ENCODE data around the gene SIGLEC12.
"Not testable (repeated sequence)": the region's sequence is repeated elsewhere in the genome, so short reads cannot be mapped to it uniquely, and the experiment has no call there.

The SIGLEC12 gene

DNA sequence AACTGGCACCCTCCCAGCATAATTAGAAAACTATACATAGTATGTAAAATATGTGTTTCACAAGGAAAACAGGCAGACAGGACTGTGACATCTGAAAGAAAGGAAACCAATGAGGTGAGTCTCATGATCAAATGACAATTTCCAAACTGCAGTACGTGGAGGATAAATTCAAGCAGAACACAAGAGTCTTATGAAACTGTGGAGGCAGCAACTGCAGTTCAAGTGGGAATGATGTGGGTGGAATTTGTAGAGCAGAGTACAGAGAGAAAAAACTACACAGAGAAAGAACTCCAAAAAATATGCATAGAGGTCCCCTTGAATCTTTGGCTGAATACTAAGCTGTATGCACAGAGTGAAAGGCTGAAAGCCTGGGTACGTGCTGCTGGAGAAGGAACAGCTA lies 20.2 kb upstream of the SIGLEC12 start:
- DNase-seq (ENCODE audit: low read depth), result no peak

DNA sequence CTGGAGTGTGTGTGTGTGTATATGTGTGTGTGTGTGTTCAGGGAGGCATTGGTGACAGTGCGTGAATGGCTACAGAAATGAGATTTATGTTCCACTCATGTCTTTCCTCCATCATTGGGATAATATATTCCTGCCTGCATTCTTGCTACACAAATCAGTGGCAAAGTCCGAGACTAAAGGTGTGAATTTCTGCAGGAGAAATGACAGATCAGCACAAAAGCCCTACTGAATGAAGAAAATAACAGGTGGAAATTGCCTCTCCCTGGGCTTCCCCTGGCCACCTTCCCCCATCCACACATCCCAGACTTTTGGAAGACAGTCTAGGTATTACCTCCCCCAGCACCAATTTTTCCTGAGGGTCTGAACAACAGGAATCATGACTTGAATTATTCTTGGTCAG lies 19.8 kb upstream of the SIGLEC12 start:
- DNase-seq (ENCODE audit: low read depth), result no peak

DNA sequence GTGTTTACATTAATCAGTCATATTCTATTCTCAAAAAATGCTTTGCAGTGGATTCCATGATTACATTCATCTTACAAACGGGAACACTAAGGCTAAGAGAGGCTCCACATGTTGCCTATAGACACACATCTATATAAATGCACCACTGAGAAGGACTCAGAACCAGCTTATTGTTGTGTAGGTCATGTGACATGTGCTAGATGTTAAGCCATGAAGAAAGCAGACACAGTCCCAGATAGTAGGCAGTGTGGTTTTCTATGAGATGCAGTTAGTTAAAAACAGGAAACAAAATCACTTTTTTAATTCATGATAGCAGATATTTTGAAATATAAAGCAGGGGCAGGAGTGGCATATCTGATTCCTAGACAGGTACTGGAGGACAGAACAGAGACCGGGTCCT lies 19.1 kb upstream of the SIGLEC12 start:
- no peak for DNase-seq (ENCODE audit: low read depth)

DNA sequence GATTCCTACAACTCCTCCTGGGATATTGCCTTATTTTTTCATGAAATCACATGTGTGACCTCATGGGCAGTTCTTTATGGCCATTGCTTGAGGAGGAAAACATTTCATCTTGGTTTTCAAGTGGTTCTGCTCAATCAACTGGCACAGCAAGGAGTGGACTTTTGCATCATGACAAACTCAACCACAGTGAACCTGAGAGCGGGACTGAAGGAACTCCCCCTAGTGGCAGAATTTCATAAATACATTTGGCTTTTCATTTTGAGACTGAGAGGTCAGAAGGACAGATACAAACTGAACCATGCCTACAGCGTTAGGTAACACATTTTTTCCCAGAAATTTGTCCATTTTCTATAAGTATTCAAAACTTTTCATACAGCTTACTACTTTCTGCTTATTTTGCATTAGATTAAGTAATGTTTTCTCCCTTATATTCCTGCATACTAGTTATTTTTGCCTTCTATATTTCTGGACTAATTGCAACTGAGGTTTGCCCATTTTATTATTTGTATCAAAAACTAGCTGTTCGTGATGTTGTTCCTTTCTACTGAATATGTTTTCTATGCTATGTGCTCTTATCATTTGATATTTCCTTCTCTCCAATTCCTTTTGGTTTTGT lies 13.4 kb upstream of the SIGLEC12 start:
- peak; percentile 16 for DNase-seq (ENCODE audit: low read depth)

DNA sequence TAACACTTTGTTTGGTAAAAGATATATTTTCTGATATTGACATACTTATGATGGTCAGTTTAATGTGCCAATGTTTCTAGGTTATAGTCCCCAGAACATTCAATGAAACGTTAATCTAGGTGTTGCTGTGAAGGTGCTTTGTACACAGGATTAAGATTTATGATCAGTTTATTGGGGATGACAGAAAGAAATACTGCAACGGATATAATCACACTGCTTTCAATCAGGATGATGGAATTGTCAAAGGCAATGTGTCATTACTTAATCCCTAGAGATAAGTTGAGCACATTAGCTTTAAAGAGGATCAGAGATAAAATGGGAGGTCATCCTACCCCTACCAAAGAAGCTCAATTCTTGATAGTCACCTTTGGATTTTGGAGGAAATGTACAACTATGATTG lies 12.4 kb upstream of the SIGLEC12 start:
- DNase-seq (ENCODE audit: low read depth), result no peak

DNA sequence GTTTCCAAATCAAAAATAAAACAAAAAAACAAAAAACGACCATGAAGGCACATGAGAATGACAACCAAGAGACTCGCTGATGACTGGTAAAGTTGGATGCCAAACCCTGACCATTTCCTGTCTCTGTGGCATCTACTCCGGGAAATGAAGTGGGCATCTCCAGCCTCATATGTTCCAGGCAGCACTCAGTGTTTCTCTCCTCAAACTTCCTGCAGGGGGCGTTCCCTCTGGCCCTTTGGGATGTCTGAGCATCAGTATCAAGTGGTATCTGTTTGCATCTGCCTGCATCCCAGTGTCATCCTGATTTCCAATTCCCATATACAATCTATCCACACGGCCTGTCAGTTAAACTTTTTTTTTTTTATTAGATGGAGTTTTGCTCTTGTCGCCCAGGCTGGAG lies 9.8 kb upstream of the SIGLEC12 start:
- DNase-seq (ENCODE audit: low read depth), result no peak

DNA sequence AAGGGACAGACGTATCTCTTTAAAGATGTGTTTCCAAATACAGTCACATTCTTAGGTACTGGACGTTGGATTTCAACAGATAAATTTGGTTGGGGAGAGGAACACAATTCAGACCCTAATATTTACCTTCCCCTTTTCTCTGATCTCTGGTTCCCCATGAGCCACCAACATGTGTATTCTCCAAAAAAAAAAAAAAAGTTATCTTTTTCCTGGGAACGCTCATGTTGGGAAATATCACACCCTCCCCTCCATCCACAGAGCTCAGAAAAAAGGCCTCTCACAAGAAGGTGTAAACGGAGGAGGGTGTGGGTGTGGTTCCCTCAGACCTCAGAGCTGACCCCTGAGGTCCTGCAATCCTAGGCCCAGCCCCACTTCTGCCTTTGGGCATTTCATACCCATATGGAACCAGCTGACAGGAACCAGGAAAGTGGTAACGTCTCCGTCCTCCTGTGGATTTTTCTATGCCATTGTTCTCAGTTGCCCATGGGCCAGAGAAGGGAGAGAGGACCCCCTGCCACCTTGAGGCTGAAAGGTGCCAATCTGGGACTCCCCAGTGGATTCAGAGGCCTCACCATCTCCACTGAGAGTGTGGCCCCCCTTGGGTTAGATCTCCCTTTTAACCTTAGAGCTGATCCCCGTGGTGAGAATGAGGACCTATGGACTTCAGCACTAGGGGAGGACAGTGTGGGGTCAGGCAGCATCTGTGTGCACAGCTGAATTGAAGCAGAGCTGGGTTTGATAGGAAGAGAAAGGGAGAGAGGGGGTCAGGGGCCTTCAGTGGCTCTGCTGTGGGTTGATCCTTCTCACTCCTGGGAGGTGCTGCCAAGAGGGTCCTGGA lies 8.4 kb upstream of the SIGLEC12 start:
- no peak for DNase-seq (ENCODE audit: low read depth)

DNA sequence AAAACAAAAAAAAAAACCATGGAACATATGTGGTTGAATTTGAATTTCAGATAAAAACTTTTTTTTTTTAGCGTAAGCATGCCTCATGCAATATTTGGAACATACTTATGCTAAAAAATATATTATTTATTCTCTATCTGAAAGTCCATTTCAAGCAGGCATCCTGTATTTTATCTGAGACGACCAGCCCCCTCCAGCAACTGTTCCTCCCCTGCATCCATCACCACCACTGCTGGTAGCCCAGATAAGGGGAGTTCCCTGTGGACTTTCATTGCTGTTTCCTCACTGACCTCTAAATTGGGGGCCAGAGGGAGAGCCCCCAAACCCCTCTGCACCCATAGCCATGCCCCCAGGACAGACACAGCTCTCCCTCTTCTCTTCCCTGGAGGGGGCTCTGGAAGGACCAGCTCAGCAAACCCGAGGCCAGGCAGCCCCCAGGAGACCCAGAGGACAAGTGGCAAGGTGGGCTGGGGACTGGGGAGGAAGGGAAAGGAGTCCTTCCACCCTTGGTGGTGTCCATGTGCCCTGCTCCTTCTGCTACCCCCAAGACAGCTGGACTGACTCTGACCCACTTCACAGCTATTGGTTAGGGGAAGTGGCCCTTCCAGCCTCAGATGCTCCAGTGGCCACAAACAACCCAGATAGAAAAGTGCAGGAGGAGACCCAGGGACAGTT lies 6.6 kb upstream of the SIGLEC12 start:
- DNase-seq (ENCODE audit: low read depth), result no peak

DNA sequence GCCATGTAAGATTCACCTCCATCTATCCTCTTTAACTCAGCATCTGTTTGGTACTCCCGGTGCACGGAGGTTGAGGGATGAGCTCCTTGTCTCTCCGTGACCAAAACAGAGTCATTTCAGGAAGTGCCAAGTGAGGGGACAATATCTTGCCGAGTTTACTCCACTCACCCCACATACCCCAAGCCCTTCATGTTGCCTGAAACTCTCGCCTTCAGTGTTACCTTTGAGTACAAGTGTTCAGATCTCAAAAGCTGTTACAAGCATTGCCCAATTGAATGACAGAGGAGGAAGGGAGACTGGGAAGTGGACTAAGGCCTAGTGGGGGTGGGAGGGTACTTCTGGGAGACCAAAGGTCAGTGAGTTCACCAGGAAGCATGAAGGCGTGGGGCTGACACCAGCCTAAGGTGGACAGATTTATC lies 6.0 kb upstream of the SIGLEC12 start:
- no peak for DNase-seq (ENCODE audit: low read depth)

DNA sequence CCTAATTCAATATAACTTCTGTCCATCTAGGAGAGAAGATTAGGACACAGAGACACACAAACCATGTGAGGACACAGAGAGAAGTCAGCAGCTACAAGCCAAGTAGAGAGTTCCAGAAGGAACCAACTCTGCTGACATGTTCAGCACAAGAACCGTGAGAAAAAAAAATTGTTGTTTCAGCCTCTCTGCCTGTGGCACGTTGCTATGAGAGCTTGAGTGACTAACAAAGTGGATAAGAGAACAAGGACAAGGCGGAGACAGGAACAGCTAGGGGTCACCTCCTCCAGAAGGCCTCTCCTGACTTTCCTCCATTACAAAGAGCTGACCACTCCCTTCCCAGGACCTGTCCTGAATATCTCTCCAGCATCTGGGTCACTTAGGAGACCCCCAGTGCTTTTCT lies 5.6 kb upstream of the SIGLEC12 start:
- no peak for DNase-seq (ENCODE audit: low read depth)

DNA sequence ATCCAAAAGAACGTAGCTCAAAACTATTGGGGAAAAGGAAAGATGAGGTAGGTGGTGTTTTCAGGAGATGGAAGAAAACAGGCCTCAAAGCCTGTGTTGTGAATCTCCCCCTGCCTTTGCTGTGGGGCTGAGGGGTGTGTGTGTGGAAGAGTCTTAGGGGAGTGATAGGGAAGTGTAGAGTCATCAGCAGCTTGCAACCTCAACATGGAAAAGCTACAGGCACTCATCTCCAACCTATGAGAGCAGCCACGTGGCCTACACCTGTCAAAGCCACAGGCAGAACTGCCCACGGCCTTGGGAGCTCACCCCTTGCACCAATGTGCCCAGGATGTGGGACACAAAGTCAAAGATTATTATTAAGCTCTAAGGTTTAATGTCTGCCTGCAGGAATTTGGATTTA lies 4.3 kb upstream of the SIGLEC12 start:
- DNase-seq (ENCODE audit: low read depth), result no peak

DNA sequence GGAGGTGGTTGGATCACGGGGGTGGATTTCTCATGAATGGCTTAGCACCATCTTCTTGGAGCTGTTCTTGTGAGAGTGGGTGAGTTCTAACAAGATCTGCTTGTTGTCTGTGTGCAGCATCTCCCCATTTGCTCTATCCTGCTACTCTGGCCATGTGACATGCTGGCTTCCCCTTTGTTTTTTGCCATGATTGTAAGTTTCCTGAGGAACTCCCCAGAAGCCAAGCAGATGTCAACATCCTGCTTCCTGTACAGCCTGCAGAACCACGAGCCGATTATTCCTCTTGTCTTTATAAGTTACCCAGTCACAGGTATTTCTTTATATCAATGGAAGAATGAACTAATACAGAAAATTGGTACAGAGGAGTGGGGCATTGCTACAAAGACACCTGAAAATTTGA lies 2.3 kb upstream of the SIGLEC12 start:
- DNase-seq (ENCODE audit: low read depth), result no peak

DNA sequence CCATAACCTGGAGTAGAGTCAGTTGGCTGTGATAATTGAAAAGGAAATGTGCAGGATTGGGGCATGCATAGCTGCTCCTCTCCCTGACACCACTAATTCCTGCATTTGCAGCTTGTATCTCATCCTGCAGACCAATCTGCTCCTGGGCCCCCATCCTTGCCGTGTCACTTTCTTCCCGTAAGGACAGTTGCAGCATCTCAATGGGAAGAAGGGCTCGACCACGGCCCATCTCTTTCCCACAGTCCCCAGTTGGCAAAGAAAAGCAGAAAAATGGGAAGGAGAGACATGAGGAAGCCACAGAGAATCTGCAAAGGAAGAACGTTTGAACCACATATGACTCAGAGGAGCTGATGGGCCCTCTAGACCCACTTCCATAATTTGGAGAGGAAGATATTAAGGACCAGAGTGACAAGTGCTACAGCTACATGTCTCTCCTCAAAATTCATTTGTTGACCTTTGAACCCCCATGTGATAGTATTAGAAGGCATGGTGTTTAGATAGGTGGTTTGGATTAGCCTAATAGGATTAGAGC lies 1.8 kb upstream of the SIGLEC12 start:
- no peak for DNase-seq (ENCODE audit: low read depth)

DNA sequence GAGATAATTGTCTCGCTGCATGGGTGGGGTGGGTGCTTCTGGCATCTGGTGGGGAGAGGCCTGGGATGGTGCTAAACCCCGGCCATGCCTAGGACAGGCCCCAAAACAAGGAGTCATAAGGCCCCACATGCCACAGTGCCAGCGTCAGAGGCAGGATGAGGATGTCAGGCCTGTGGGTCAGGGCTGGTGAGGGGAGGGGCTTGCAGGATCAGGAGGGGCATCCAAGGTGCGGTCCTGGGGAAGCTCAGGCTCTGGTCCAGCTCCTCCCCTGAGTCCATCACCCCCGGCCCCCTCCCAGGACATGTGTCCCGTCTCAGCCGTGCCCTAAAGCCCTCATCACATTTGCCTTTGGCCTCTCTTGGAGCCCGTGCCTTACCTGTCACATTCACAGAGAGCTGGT lies 669 bp downstream of the SIGLEC12 start:
- DNase-seq (ENCODE audit: low read depth), result not testable (repeated sequence)

DNA sequence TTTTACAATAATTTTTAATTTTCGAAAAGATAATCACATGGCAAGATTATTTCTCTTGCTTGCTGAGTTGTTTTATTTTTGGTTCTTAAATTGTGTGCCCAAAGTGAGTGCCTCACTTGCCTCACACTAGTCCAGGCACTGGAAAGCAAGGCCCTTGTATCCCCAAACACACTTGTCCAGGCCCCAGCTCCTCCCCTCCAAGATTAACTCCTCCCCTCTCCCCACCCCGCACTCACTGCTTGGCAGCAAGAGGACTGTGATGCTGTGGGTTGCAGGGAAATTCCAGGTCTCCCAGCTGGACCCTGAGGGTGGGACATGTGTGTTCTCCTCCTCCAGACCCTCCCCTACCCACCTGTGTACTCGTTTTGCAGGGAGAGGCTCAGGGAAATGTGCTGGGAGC lies 3.9 kb downstream of the SIGLEC12 start:
- DNase-seq (ENCODE audit: low read depth), result no peak

DNA sequence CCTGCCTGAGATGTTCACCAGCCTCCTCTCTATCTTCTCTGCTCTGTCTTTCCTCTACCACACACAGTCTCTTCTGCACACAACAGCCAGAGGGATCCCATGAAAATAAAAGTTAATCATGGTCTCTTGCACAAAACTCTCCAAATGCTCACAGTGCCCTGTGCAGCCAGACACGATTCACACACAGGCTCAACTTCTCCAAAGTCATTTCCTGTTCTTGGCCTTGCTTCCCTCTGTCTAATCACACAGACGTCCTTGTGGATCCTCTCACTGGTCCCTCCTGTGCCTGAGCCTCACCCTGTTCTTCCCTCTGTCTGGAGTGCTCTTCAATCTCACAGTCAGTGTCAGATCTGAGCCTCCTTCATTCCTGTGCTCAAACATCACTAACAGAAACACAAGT lies 7.8 kb downstream of the SIGLEC12 start:
- DNase-seq (ENCODE audit: low read depth), result no peak

DNA sequence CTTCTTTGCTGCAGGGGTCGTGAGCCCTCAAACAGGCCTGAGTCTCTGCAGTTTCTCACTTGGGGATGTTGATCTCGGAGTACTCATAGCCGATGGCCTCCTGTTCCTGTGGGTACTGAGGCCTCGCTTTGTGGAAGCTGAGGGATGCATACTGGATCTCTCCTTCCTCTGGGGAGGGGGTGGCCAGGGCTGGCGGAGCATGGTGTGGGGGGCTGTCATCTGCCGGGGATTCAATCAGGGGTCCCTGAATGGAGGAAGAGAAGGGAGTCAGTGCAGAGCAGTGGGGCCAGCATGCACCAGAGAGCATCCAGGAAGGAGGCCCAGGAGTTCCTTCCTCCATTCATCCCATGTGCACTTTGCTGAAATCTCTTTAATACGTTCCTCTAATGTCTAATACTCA lies 10.0 kb downstream of the SIGLEC12 start:
- DNase-seq (ENCODE audit: low read depth), result no peak

DNA sequence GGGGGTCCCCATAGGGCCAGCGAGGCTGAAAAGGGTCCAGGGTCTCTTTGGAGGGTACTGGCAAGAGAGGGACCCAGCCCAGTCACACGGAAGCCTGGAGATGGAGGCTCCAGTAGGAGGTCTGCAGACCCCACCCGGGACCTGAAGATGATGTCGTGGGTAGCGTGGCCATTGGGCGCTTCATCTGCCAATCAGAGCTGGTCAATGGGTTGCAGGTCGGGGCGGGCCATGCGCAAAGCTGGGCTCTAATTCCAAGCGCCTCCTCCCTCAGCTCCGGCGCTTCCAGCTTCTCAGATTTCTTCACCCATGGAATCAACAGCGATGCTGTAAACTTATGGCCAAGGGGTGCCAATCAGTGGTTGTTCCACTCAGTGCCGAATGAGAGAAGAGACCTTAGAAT lies 10.9 kb downstream of the SIGLEC12 start:
- DNase-seq (ENCODE audit: low read depth), result no peak

DNA sequence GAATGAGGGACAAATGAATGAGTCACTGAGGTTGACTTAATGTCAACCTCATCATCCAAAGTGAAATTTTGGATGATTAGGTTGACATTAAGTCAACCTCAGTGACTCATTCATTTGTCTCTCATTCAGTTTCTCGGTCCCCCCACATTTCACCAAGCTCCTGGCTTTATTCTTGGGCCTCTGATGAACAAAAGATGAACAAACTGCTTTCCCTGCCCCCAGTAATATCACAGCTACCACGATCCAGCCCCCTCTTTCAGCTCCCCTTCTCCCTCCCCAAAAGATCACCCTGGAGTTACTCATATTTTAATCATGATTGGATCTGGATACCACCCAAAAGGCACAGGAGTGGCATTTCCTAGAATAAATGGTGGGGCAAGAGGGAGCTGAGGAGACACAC lies 12.5 kb downstream of the SIGLEC12 start:
- DNase-seq (ENCODE audit: low read depth), result no peak

DNA sequence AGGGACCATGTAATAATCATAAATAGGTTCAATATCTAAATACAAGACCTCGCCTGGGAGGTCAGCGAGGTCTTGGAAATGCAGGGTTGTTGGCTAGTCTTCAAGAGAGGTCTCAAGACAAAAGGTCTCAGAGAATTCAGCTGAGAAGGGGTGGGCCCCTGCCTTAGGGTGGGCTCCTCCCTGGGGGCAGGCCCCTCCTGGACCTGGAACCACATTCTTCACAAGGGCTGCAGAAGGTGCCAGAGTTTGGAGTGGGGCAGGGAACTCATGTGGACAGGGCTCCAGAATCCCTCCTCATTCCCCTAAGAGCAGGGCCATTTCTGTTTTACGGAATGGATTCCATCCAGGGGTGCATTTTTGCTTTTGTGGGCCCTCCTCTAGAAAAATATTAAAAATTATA lies 13.1 kb downstream of the SIGLEC12 start:
- no peak for DNase-seq (ENCODE audit: low read depth)

DNA sequence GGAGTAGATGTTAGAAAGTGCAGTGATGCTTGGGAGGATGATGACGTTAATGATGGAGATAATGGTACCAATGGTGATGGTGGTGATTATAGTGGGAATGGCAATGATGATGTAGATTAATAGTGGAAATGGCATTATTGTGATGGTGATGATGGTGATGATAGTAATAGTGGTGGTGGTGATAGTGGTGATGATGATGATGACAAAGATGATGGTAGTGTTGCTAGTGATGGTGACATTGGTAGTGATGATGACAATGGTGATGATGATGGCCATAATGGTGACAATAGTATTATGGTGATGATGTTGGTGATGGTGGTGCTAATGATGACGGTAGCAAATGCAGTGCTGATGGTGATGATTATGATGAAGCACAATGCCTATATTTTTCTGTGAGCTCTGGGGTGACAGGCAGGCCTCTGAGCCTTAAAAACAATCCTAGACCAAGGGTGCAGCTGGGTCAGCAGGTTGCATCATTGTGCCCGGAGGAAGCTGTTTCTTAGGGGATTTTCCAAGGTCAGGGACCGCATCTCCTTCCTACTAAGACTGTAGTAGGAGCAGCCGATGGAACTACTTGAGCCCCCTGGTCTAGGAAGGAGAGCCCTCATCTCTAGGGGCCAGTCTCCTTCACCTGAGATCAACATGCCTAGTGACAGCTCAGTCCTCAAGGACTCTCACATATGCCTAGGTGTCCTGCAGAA lies 15.5 kb downstream of the SIGLEC12 start:
- DNase-seq (ENCODE audit: low read depth), result no peak

DNA sequence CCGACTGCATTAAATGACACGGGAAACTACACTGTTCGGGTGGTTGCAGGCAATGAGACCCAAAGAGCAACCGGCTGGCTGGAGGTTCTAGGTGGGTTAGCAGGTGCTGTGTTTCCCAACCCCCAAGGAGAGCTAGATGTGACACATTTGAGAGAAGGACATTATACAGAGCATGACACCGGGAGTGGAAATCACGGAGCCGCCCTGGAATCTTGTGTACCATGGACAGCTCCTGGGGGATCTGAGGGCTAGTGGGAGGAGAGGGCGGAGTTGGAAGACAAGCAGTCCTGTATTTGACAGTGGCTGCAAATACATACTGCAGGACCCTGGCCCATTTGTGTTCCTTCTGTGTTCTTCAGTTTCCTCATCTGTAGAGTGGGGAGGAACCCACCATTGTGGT lies 21.0 kb downstream of the SIGLEC12 start:
- DNase-seq (ENCODE audit: low read depth), result no peak

All from fibroblast of the conjunctiva (primary cell).